Activated T-helper 2 cell treated with anti-CD3 and anti-CD28 coated beads, Interferon-gamma antibody, Interleukin-2, Interleukin-4, amounts not matched to agents 10 μg/mL and 5 μg/mL and 100 μg/mL, durations not matched to agents 14 hours and 24 hours and 36 hours (primary cell): ENCODE results near the gene GP5. TPM values are rescaled to one million over a fixed set of nuclear protein-coding genes. Genes with fewer than 3 reads are reported as not detected.

Experiments
- DNase-seq: peaks from one replicate; pipeline ENCODE4 v3.0.0; 2021; ENCODE audit warnings: low spot score
- H3K27ac Mint-ChIP-seq: one replicate; pipeline ENCODE4 v1.8.0; 2021; ENCODE audit warnings: mixed read lengths
- H3K27me3 Mint-ChIP-seq: one replicate; pipeline ENCODE4 v1.8.0; 2021; ENCODE audit warnings: low read depth, mixed read lengths
- H3K36me3 Mint-ChIP-seq: one replicate; pipeline ENCODE4 v1.8.0; 2021; ENCODE audit warnings: low read depth, mixed read lengths
- H3K4me1 Mint-ChIP-seq: one replicate; pipeline ENCODE4 v1.8.0; 2021; ENCODE audit warnings: low read depth, mixed read lengths
- H3K4me3 Mint-ChIP-seq: one replicate; pipeline ENCODE4 v1.8.0; 2021; ENCODE audit warnings: low read depth, mild to moderate bottlenecking, moderate library complexity, mixed read lengths
- H3K9me3 Mint-ChIP-seq: one replicate; pipeline ENCODE4 v1.8.0; 2021; ENCODE audit warnings: mixed read lengths
- intact Hi-C: fragments of 100-400 bp; cut with micrococcal nuclease; formaldehyde crosslinking; loops from one replicate; pipeline ENCODE4 v1.15.1; 2023
- total RNA-seq: library from RNA; stranded (reverse); gene quantifications from 2 replicates; pipeline ENCODE4 v1.2.3, GENCODE V29; 2022

Gene GP5
- total RNA-seq, 1 donor from 2014 or later: 0.23 TPM

GRCh38 chr3:194351080-194351672, 47.9 kb downstream of the GP5 start, which contains the start of gene CPN2:
TSS of gene CPN2 (minus strand) at chr3:194351328. CDS start at chr3:194342702, 8,626 bp downstream.
- H3K4me3 Mint-ChIP-seq: no peak within 1 kb of the TSS
- H3K36me3 Mint-ChIP-seq: no peaks in the 10 kb centered on the region
- DNase-seq: no peak
- intact Hi-C loops: no loop called here
- H3K4me1 Mint-ChIP-seq: no peaks in the 10 kb centered on the region
- no peak within 1 kb of the TSS for H3K27ac Mint-ChIP-seq
- H3K9me3 Mint-ChIP-seq: no peaks in the 10 kb centered on the region
- H3K27me3 Mint-ChIP-seq: peaks cover 2% of the 10 kb centered on the region

GRCh38 chr3:194350726-194351071, 48.4 kb downstream of the GP5 start:
- Mint-ChIP-seq H3K36me3 (no peaks in the 10 kb centered on the region), H3K27me3 (peaks cover 2% of the 10 kb centered on the region), H3K4me1 (no peaks in the 10 kb centered on the region), H3K9me3 (no peaks in the 10 kb centered on the region), H3K4me3 (no peak overlapping the region), H3K27ac (no peak overlapping the region)
- no peak for DNase-seq
- intact Hi-C loops: no loop called here

DNA sequence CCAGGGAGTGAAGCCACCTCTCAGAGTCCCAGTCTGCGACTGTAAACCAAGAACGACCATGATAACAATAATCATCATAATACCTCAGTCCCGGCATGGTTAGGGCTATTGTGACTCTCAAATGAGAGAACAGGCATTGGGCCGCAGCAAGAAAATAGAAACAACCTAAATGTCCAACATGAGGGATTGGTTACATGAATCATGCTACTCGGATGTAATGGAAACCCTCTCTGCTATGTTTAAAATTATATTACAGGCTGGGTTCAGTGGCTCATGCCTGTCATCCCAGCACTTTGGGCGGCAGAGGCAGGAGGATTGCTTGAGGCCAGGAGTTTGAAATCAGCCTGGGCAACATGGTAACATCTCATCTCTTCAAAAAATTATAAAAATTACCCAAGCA, 50.7 kb downstream of the GP5 start:
- H3K27ac Mint-ChIP-seq: no peak overlapping the region
- no peak overlapping the region for H3K4me3 Mint-ChIP-seq
- no peak for DNase-seq
- intact Hi-C loops: no loop called here
- H3K9me3 Mint-ChIP-seq: no peaks in the 10 kb centered on the region
- H3K27me3 Mint-ChIP-seq: peaks cover 7% of the 10 kb centered on the region
- no peaks in the 10 kb centered on the region for H3K4me1 Mint-ChIP-seq
- no peaks in the 10 kb centered on the region for H3K36me3 Mint-ChIP-seq

DNA sequence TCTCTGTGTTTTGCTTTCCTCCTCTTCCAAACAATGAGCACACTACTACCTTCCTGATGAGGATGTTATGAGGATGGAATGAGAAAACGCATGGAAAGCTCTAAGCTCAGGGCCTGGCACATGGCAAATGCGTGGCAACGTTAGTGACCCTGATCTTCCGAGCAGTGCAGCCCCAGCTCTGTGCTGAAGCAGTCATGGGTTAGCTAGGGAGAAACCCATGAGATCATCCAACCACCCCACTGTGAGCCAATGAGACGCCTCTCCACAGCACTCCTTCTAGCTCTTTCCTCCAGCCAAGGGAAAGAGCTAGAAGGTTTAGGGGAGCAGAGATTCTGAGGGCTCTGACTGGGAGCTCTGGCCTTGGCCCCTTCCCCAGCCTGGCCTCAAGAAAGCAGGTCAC, 52.4 kb downstream of the GP5 start:
- Mint-ChIP-seq H3K4me3 (no peak overlapping the region), H3K27ac (no peak overlapping the region), H3K4me1 (no peaks in the 10 kb centered on the region), H3K27me3 (peaks cover 11% of the 10 kb centered on the region), H3K9me3 (no peaks in the 10 kb centered on the region), H3K36me3 (no peaks in the 10 kb centered on the region)
- intact Hi-C loops: no loop called here
- DNase-seq: no peak

GRCh38 chr3:194346035-194346434, 53.0 kb downstream of the GP5 start:
- Mint-ChIP-seq H3K9me3 (no peaks in the 10 kb centered on the region), H3K4me3 (no peak overlapping the region), H3K27ac (no peak overlapping the region), H3K27me3 (peaks cover 11% of the 10 kb centered on the region), H3K4me1 (no peaks in the 10 kb centered on the region), H3K36me3 (no peaks in the 10 kb centered on the region)
- no peak for DNase-seq
- intact Hi-C loops: no loop called here

Other genes starting within 250 kb of the GP5 start
- gene CPN2, start 47.9 kb downstream of the GP5 start, total RNA-seq: not detected in 2 replicates
- gene LRRC15, start 29.5 kb downstream of the GP5 start, total RNA-seq: not detected in 2 replicates
- 136 and 150 TPM in 2 replicates for gene ATP13A3, start 87.7 kb upstream of the GP5 start, total RNA-seq
- 9.3 and 9.4 TPM in 2 replicates for gene TMEM44, start 234.2 kb upstream of the GP5 start, total RNA-seq